Activated T-cell treated with anti-CD3 and anti-CD28 coated beads, Interleukin-2, amount 50 U/mL, for 24 hours (primary cell): ENCODE results near the gene WNT1.

Experiments
- DNase-seq: peaks from one replicate; pipeline ENCODE4 v3.0.0-alpha.2; 2020
- H3K27ac Mint-ChIP-seq: 2 replicates; pipeline ENCODE4 v1.8.0; 2020; ENCODE audit warnings: mild to moderate bottlenecking, mixed read lengths
- H3K27me3 Mint-ChIP-seq: 2 replicates; pipeline ENCODE4 v1.8.0; 2020; ENCODE audit warnings: mixed read lengths
- H3K36me3 Mint-ChIP-seq: 2 replicates; pipeline ENCODE4 v1.8.0; 2020; ENCODE audit warnings: low read depth, mixed read lengths
- H3K4me1 Mint-ChIP-seq: 2 replicates; pipeline ENCODE4 v1.8.0; 2020; ENCODE audit warnings: low read depth, mixed read lengths
- H3K4me3 Mint-ChIP-seq: 2 replicates; pipeline ENCODE4 v1.8.0; 2020; ENCODE audit warnings: mild to moderate bottlenecking, moderate library complexity, mixed read lengths
- H3K9me3 Mint-ChIP-seq: 2 replicates; pipeline ENCODE4 v1.8.0; 2020; ENCODE audit warnings: mixed read lengths

WNT1 gene

GRCh38 chr12:48978291-48978740 is at the start of gene WNT1:
Gene WNT1, plus strand, starts transcription at chr12:48978322. Its CDS starts 329 bp downstream, at chr12:48978651.
- Mint-ChIP-seq H3K36me3 (no peaks in the 10 kb centered on the region), H3K27me3 (peaks cover 88% of the 10 kb centered on the region), H3K9me3 (no peaks in the 10 kb centered on the region), H3K4me3 (peak within 1 kb of the TSS; percentile 63), H3K4me1 (peaks cover 52% of the 10 kb centered on the region), H3K27ac (peak within 1 kb of the TSS; percentile 82)
- DNase-seq = no peak

- Mint-ChIP-seq H3K4me1 (peaks cover 38% of the 10 kb centered on the region), H3K36me3 (peaks cover 45% of the 10 kb centered on the region), H3K4me3 (no peak overlapping the region), H3K27me3 (no peaks in the 10 kb centered on the region), H3K9me3 (no peaks in the 10 kb centered on the region), H3K27ac (no peak overlapping the region)
- no peak for DNase-seq
Observed at GRCh38 chr12:48929551-48929950, 48.6 kb upstream of the WNT1 start.

GRCh38 chr12:48930475-48930874 is 47.6 kb upstream of the WNT1 start:
- Mint-ChIP-seq H3K4me1 (peaks cover 38% of the 10 kb centered on the region), H3K9me3 (no peaks in the 10 kb centered on the region), H3K4me3 (no peak overlapping the region), H3K27me3 (no peaks in the 10 kb centered on the region), H3K27ac (no peak overlapping the region), H3K36me3 (peaks cover 43% of the 10 kb centered on the region)
- DNase-seq = no peak

GRCh38 chr12:48932878-48933277 is 45.2 kb upstream of the WNT1 start:
- no peak overlapping the region for H3K4me3 Mint-ChIP-seq
- no peaks in the 10 kb centered on the region for H3K9me3 Mint-ChIP-seq
- peak overlapping the region; percentile 81 for H3K27ac Mint-ChIP-seq
- DNase-seq = no peak
- peaks cover 26% of the 10 kb centered on the region for H3K4me1 Mint-ChIP-seq
- H3K27me3 Mint-ChIP-seq = no peaks in the 10 kb centered on the region
- H3K36me3 Mint-ChIP-seq = peaks cover 62% of the 10 kb centered on the region

- H3K4me1 Mint-ChIP-seq = peaks cover 26% of the 10 kb centered on the region
- no peaks in the 10 kb centered on the region for H3K9me3 Mint-ChIP-seq
- H3K27me3 Mint-ChIP-seq = no peaks in the 10 kb centered on the region
- peak overlapping the region; percentile 81 for H3K27ac Mint-ChIP-seq
- H3K36me3 Mint-ChIP-seq = peaks cover 71% of the 10 kb centered on the region
- DNase-seq = no peak
- H3K4me3 Mint-ChIP-seq = no peak overlapping the region
Observed at GRCh38 chr12:48933664-48934311, 44.3 kb upstream of the WNT1 start.

GRCh38 chr12:48934312-48934706 is 43.8 kb upstream of the WNT1 start:
- H3K9me3 Mint-ChIP-seq = no peaks in the 10 kb centered on the region
- peaks cover 76% of the 10 kb centered on the region for H3K36me3 Mint-ChIP-seq
- no peak for DNase-seq
- H3K4me3 Mint-ChIP-seq = no peak overlapping the region
- peaks cover 26% of the 10 kb centered on the region for H3K4me1 Mint-ChIP-seq
- H3K27me3 Mint-ChIP-seq = no peaks in the 10 kb centered on the region
- H3K27ac Mint-ChIP-seq = peak overlapping the region; percentile 73

- H3K36me3 Mint-ChIP-seq = peaks cover 83% of the 10 kb centered on the region
- H3K27me3 Mint-ChIP-seq = no peaks in the 10 kb centered on the region
- no peak overlapping the region for H3K4me3 Mint-ChIP-seq
- peak overlapping the region; percentile 39 for H3K27ac Mint-ChIP-seq
- H3K4me1 Mint-ChIP-seq = peaks cover 28% of the 10 kb centered on the region
- peak; percentile 87 for DNase-seq
- H3K9me3 Mint-ChIP-seq = no peaks in the 10 kb centered on the region
Observed at GRCh38 chr12:48936379-48936979, 41.6 kb upstream of the WNT1 start.

- no peaks in the 10 kb centered on the region for H3K27me3 Mint-ChIP-seq
- no peak overlapping the region for H3K4me3 Mint-ChIP-seq
- DNase-seq = no peak
- peaks cover 28% of the 10 kb centered on the region for H3K4me1 Mint-ChIP-seq
- H3K27ac Mint-ChIP-seq = peak overlapping the region; percentile 12
- peaks cover 85% of the 10 kb centered on the region for H3K36me3 Mint-ChIP-seq
- H3K9me3 Mint-ChIP-seq = no peaks in the 10 kb centered on the region
Observed at GRCh38 chr12:48937170-48937569, 41.0 kb upstream of the WNT1 start.

GRCh38 chr12:48938805-48939204 is 39.3 kb upstream of the WNT1 start:
- Mint-ChIP-seq H3K27ac (no peak overlapping the region), H3K9me3 (no peaks in the 10 kb centered on the region), H3K4me1 (peaks cover 14% of the 10 kb centered on the region), H3K36me3 (peaks cover 78% of the 10 kb centered on the region), H3K27me3 (no peaks in the 10 kb centered on the region), H3K4me3 (no peak overlapping the region)
- no peak for DNase-seq

GRCh38 chr12:48940181-48940580 is 37.9 kb upstream of the WNT1 start:
- H3K9me3 Mint-ChIP-seq = no peaks in the 10 kb centered on the region

GRCh38 chr12:48943221-48943620 is 34.9 kb upstream of the WNT1 start:
- no peak for DNase-seq
- Mint-ChIP-seq H3K9me3 (no peaks in the 10 kb centered on the region), H3K36me3 (peaks cover 43% of the 10 kb centered on the region), H3K4me3 (no peak overlapping the region), H3K4me1 (peaks cover 9% of the 10 kb centered on the region), H3K27ac (no peak overlapping the region), H3K27me3 (no peaks in the 10 kb centered on the region)

More at GRCh38 chr12:48940181-48940580, 37.9 kb upstream of the WNT1 start:
- H3K27ac Mint-ChIP-seq = peak overlapping the region; percentile 61
- H3K4me1 Mint-ChIP-seq = peaks cover 5% of the 10 kb centered on the region
- DNase-seq = no peak
- no peaks in the 10 kb centered on the region for H3K27me3 Mint-ChIP-seq
- H3K36me3 Mint-ChIP-seq = peaks cover 67% of the 10 kb centered on the region
- no peak overlapping the region for H3K4me3 Mint-ChIP-seq

GRCh38 chr12:48946205-48946604 is 31.9 kb upstream of the WNT1 start:
- Mint-ChIP-seq H3K27ac (no peak overlapping the region), H3K4me3 (no peak overlapping the region), H3K27me3 (no peaks in the 10 kb centered on the region), H3K4me1 (peaks cover 12% of the 10 kb centered on the region), H3K9me3 (no peaks in the 10 kb centered on the region), H3K36me3 (peaks cover 33% of the 10 kb centered on the region)
- no peak for DNase-seq

- no peak overlapping the region for H3K4me3 Mint-ChIP-seq
- no peak for DNase-seq
- H3K9me3 Mint-ChIP-seq = no peaks in the 10 kb centered on the region
- peaks cover 33% of the 10 kb centered on the region for H3K36me3 Mint-ChIP-seq
- peaks cover 13% of the 10 kb centered on the region for H3K4me1 Mint-ChIP-seq
- H3K27ac Mint-ChIP-seq = peak overlapping the region; percentile 12
- H3K27me3 Mint-ChIP-seq = no peaks in the 10 kb centered on the region
Observed at GRCh38 chr12:48946943-48947342, 31.2 kb upstream of the WNT1 start.

- Mint-ChIP-seq H3K9me3 (no peaks in the 10 kb centered on the region), H3K36me3 (peaks cover 34% of the 10 kb centered on the region), H3K4me3 (no peak overlapping the region), H3K27me3 (no peaks in the 10 kb centered on the region), H3K4me1 (peaks cover 15% of the 10 kb centered on the region), H3K27ac (no peak overlapping the region)
- no peak for DNase-seq
Observed at GRCh38 chr12:48947727-48948126, 30.4 kb upstream of the WNT1 start.

- Mint-ChIP-seq H3K4me1 (peaks cover 40% of the 10 kb centered on the region), H3K9me3 (no peaks in the 10 kb centered on the region), H3K36me3 (peaks cover 60% of the 10 kb centered on the region), H3K27me3 (no peaks in the 10 kb centered on the region), H3K27ac (no peak overlapping the region), H3K4me3 (no peak overlapping the region)
- DNase-seq = no peak
Observed at GRCh38 chr12:48952691-48953090, 25.4 kb upstream of the WNT1 start.
